ENCODE data around the gene SLC25A28.
"Not testable (repeated sequence)": the region's sequence is repeated elsewhere in the genome, so short reads cannot be mapped to it uniquely, and the experiment has no call there.

The SLC25A28 gene

GRCh38 chr10:99598011-99598410 is 22.2 kb downstream of the SLC25A28 start:
- no peak for TF ChIP-seq CTCF (IDR thresholded peaks at IDR 0.05; ENCODE audit: extremely low read depth, missing control alignments)
- no peak for DNase-seq (ENCODE audit: low spot score)

GRCh38 chr10:99596708-99597107 is 23.5 kb downstream of the SLC25A28 start:
- not testable (repeated sequence) for DNase-seq (ENCODE audit: low spot score)

DNA sequence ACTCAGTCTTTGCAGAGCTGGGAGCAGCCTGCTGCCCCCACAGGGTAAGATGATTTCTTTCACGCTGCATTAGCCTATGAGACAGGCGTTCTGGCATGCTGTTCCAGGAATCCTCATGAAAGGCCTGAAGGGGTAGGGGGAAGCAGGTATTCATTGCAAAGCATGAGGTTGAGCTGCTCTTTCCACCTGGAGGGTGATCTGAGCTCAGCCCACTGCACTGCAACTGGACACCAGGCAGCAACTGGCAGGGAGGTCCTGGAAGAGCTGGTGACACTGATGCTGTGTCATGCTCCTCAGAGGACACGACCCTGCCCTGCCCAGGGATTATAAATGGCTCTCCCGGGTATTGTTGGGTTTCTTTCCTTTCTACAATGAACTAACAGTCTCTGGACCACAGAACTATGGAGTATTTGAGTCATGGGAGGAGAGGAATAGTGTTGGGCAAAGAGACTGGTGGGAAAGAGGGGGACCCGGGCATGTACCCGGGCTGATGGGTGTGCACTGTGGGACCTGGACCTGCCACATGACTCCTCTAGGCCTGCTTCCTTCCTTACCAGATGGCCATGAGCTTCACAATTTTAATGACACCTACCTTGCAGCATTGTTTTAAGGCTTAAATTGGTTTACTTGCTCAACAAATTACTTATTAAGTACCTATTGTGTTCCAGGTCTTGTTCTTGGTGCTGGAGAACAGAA is 24.3 kb downstream of the SLC25A28 start:
- no peak for DNase-seq (ENCODE audit: low spot score)
- TF ChIP-seq CTCF (IDR thresholded peaks at IDR 0.05; ENCODE audit: extremely low read depth, missing control alignments) = no peak

DNA sequence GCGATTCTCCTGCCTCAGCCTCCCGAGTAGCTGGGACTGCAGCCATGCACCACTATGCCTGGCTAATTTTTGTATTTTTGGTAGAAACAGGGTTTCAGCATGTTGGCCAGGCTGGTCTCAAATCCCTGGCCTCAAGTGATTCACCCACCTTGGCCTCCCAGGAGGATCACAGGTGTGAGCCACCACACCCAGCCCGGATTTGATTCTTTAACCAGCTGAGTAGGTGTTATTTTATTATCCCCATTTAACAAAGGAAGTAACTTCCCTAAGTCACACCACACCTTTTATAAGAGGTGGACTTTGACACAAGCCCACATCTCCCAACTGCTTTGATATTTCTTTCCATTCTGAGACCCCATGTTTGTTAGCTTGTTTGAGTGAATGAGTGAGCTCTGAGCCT is 25.0 kb downstream of the SLC25A28 start:
- no peak for TF ChIP-seq CTCF (IDR thresholded peaks at IDR 0.05; ENCODE audit: extremely low read depth, missing control alignments)

DNA sequence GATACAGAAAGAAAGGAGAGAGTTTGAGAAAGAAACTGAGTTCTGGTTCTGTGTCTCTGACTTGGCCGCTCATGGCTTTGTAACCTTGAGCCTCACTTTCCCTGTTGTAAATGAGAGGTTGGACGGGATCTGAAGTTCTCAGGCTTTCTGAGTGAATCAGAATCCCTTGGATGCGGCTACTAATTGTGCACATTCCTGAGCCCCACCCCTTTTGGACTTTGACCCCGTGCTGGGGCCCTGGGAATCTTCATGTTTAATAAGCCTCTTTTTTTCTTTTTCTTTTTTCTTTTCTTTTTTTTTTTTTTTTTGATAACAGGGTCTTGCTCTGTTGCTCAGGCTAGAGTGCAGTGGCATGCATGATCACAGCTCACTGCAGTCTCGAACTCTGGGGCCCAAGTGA is 26.9 kb downstream of the SLC25A28 start:
- DNase-seq (ENCODE audit: low spot score) = no peak
- no peak for TF ChIP-seq CTCF (IDR thresholded peaks at IDR 0.05; ENCODE audit: extremely low read depth, missing control alignments)

More for the DNA sequence above, 25.0 kb downstream of the SLC25A28 start:
- no peak for DNase-seq (ENCODE audit: low spot score)

GRCh38 chr10:99590799-99591198 is 29.4 kb downstream of the SLC25A28 start:
- no peak for TF ChIP-seq CTCF (IDR thresholded peaks at IDR 0.05; ENCODE audit: extremely low read depth, missing control alignments)
- no peak for DNase-seq (ENCODE audit: low spot score)

DNA sequence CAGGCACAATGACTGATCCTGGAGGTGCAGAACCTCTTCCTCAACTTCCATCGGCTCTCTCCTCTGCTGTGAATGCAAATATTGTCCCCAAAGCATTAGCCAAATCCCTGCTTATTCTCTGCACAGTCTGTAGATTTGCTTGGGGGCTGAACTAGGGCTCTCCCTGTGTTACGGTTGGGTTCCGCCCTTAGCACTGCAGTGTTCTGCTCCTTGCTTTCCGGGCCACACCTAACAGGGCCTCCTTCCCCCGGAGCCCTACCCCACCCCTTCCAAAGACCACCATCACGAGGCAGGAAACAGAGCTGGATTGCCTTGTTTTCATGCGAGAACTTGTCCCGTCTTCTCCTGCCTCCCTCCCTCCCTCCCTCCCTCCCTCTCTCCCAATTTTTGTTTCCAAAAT is 36.6 kb downstream of the SLC25A28 start:
- no peak for TF ChIP-seq CTCF (IDR thresholded peaks at IDR 0.05; ENCODE audit: extremely low read depth, missing control alignments)
- DNase-seq (ENCODE audit: low spot score) = no peak

DNA sequence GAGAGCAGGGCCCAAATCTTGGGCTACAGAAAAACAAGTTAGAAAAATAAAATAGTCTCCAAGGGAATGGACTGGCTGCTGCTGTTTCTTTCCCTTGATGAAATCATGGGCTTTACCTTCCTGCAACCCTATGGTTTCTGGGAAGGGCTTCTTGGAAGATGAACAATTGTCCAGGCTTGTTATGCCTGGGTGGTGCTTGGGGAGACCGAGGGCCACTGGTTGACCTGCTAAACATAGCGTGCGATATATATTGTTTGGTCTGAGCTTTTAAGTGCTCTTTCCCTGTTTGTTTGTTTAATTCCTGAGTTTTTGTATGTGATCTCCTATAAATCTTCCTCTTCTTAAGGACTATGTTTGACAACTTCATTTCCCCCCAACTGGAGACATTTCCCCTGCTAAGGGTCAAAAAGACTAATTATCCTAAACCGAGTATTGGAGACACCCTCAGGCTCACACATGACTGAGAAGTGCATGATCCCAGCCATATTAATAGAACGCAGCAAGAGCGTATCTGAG is 37.9 kb downstream of the SLC25A28 start:
- no peak for TF ChIP-seq CTCF (IDR thresholded peaks at IDR 0.05; ENCODE audit: extremely low read depth, missing control alignments)
- DNase-seq (ENCODE audit: low spot score) = no peak

Data from GM20000 (cell line).